Measurements from ENCODE around the gene SEC23IP.

SEC23IP gene

DNA sequence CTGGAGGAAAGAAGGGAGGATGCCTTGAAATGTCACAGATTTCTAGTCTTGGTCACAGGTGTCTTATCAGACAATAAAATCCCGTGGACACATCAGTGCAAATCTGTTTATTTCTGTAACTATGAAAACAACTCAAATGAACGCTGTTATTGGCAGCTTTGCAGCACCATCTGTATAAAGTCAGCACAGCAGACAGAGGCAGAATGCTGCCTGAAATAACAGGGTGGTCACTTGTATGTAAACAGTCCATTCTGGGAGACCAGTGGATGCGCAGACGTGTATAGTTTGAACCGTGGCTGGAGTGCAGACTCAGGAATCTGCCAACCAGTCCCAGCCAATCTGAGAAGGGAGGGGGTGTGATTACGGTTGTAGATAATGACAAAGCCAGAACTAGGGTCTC lies 54.8 kb downstream of the SEC23IP start:
- DNase-seq = no peak

GRCh38 chr10:119957451-119957850 lies 64.9 kb downstream of the SEC23IP start:
- DNase-seq = no peak

GRCh38 chr10:119962837-119963236 lies 70.3 kb downstream of the SEC23IP start:
- DNase-seq = no peak

DNA sequence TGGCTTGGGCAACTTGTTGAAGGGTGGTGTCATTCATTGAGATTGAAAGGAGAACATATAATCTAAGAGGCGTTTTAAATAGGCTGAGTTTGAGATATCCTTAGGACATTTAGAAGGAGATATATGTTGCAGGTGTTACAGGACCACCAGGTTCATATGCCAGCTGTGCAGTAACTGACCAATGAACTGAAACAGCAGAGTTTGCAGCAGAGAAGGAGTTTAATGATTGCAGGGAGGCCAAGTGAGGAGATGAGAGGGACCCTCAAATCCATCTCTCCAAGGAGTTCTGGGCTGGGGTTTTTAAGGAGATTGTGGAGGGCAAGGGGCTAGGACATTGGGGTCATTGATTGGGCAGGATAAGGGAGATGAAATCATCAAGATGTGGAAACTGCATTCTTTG lies 74.5 kb downstream of the SEC23IP start:
- DNase-seq = no peak

DNA sequence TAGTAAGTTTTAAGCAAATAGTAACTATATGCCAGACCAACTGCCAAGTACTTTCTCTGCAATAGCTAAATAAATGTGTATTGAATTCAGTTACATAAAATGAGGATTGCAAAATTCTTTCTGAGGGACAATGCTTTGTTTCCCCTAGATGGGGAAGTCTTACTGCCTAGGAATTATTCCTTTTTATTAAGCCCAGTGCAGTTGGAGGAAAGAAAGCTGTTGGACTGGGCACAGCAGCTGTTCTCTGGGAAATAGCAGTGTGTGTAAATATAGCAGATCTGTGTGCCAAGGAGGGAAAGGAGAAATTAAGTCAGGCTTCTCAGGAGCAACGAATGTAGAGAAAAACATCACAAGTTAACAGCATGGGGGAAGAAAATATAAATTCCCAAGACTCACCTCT lies 77.1 kb downstream of the SEC23IP start:
- no peak for DNase-seq

DNA sequence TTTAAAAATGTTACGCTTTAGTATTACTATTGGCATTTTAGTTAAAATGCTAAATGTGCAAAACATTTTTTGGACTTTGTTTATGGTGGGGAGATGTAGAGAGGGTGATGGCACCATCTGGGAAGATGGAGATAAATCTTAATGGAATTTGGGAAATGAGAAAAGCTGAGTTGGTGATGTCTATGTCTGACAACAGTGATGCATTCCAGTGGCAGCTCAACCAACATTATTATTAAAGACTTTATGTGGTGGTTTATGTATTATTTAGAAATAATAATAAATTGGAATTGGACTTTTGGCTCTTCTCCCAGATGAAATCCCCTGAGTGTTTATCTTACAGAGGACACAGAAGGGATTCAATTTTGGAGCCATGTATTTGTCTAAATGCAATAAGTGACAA lies 77.6 kb downstream of the SEC23IP start:
- DNase-seq = no peak

GRCh38 chr10:119970963-119971362 lies 78.4 kb downstream of the SEC23IP start:
- DNase-seq = no peak

DNA sequence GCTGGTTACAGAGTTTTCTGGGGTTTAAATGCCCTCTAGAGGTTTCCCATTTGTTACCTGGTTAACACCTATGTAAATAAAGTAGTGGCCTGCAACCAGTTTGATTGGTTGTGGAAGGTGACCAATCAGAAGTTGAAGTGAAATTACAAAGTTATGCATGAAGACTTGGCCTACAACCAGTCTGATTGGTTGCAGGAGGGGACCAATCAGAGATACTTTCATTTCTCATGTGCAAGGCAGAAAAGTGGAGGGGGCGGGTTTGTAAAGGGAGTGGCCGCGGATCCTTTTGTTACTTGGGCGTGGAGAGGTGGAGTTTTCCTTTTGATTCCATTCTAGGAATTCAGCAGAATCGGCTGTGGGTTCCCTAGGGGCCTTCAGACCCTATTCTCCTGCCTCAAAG lies 80.8 kb downstream of the SEC23IP start:
- no peak for DNase-seq

DNA sequence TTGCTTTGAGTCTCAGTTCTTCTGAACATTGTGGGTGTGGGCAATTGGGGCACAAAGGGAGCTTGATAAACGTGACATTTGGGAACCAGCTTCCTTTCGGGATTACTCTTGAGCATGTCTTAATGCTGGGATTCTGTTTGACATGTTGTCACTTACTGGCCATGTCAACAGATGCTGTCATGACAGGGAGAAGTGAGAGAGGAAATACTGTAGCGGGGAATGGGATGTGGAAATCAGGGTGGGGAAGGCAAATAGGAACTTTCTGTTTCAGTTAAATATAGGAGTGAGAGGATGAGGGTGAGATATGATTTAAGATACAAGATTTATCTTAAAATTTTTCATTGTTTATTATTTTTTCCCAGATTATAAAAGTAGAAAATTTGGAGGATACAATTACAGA lies 83.9 kb downstream of the SEC23IP start:
- no peak for DNase-seq

DNA sequence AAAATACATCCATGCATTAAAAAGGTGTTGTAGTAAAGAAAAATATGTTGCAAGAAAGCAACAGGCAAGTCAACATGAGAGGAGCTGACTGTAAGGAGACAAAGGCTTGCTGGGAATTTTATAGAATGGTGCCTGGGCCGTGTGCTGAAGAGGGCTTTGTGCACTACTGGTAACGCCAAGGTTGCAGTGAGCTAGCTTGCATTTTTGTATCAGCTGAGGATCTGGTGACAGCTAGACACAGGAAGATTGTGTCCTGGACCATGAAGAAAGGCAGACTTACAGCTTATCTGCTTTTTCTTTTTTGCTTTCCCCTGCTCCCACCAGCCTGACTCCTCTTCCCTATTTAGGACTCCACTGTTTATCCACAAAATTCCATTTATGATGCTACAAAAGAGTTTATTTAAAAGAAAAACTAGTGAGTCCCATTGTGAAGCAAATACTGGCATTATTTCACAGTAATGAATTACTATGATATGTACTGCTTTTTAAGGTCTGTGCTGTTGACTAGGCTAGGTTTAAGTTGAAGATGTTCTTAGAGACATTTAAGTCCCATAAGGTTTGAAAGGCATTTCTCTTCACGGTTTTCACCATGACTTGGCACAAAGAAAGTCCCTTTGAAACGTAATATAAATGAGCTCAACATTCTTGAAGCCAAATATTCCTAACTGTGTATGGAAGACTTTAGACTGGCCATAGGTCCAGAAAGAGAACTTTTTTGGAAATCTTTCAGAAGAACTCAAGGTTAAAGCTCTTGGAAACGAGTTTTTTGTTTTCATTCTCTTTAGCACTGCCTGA lies 88.6 kb downstream of the SEC23IP start:
- no peak for DNase-seq

DNA sequence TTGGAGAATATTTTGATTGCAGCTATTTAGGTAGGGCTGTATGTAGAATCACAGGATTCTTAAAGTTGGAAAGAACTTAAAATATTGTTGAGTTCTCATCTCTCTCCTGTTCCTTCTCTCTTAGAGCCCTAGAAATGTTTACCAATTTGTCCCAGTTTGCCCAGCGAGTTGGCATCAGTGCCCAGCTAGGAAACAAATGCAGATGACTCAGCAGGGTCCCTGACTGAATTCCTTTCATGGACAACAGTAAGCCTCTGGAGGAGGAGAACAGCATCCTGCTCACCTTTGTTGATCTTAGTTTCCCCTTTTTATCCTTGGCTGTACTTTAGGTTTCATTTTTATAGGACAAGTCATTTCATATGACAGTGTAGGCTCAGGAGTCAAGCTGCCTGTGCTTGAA lies 89.3 kb downstream of the SEC23IP start:
- DNase-seq = no peak

- no peak for DNase-seq
Observed at GRCh38 chr10:119988333-119988732, 95.8 kb downstream of the SEC23IP start.

DNA sequence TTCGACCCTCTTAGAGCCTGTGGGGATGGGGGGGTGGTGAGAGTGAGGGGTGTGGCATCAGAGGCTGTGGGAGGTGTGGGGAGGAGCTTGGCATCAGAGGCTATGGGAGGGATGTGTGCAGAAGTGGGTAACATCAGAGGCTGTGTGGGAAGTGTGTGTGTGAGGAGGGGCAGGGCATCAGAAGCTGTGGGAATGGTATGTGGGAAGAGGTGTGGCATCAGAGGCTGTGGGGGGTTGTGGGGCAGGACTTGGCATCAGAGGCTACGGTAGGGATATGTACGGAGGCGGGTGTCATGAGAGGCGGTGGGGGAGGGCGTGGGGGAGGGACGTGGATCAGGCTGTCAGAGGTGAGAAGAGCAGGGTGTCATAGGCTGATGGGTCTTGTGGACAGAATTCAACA lies 97.4 kb downstream of the SEC23IP start:
- no peak for DNase-seq

GRCh38 chr10:119991066-119991465 lies 98.5 kb downstream of the SEC23IP start:
- DNase-seq = no peak

GRCh38 chr10:119991816-119992215 lies 99.3 kb downstream of the SEC23IP start:
- DNase-seq = no peak
